Nephron (organoid): ENCODE measurements around the gene TEAD2.
"Not testable (repeated sequence)": the region's sequence is repeated elsewhere in the genome, so short reads cannot be mapped to it uniquely, and the experiment has no call there.

Source experiments
- H3K27ac Mint-ChIP-seq, 3 experiments: 2 replicates each; pipeline ENCODE4 v1.8.0; 2020; ENCODE audit warnings: mixed read lengths in 3 of 3, mild to moderate bottlenecking in 2 of 3, moderate library complexity in 1 of 3
- H3K27me3 Mint-ChIP-seq: 2 replicates; pipeline ENCODE4 v1.8.0; 2021; ENCODE audit warnings: low read depth, mild to moderate bottlenecking, moderate library complexity, mixed read lengths
- H3K36me3 Mint-ChIP-seq: 2 replicates; pipeline ENCODE4 v1.8.0; 2020; ENCODE audit warnings: low read depth, mixed read lengths
- H3K4me1 Mint-ChIP-seq: 2 replicates; pipeline ENCODE4 v1.8.0; 2020; ENCODE audit warnings: mixed read lengths
- H3K4me3 Mint-ChIP-seq, 3 experiments: 2 replicates each; pipeline ENCODE4 v1.8.0; 2020; ENCODE audit warnings: mild to moderate bottlenecking in 3 of 3, mixed read lengths in 3 of 3, moderate library complexity in 2 of 3
- H3K9me3 Mint-ChIP-seq: 2 replicates; pipeline ENCODE4 v1.8.0; 2020; ENCODE audit warnings: mixed read lengths
- CTCF ChIP-seq, 3 experiments: fragments of 200-600 bp; sonication (generic); IDR thresholded peaks; one replicate each; pipeline ENCODE4 v1.5.0; 2021; ENCODE audit warnings: antibody characterized with exemption in 3 of 3; ENCODE audit not compliant: unreplicated experiment in 3 of 3

Gene TEAD2

GRCh38 chr19:49378512-49378911 lies 16.3 kb upstream of the TEAD2 start:
- Mint-ChIP-seq H3K27me3 (peaks cover 11% of the 10 kb centered on the region), H3K36me3 (peaks cover 3% of the 10 kb centered on the region), H3K4me1 (peaks cover 4% of the 10 kb centered on the region), H3K27ac (peak overlapping the region in 2 of 3 experiments; percentile 7 to 25), H3K4me3 (no peak overlapping the region), H3K9me3 (peaks cover 15% of the 10 kb centered on the region)
- TF ChIP-seq CTCF (IDR thresholded peaks at IDR 0.05; ENCODE audit: unreplicated experiment in 3 of 3): no peak

GRCh38 chr19:49374665-49375434 lies 12.6 kb upstream of the TEAD2 start:
- H3K27me3 Mint-ChIP-seq: peaks cover 11% of the 10 kb centered on the region
- H3K27ac Mint-ChIP-seq: no peak overlapping the region
- H3K4me1 Mint-ChIP-seq: peaks cover 4% of the 10 kb centered on the region
- peaks cover 5% of the 10 kb centered on the region for H3K9me3 Mint-ChIP-seq
- H3K4me3 Mint-ChIP-seq: no peak overlapping the region
- no peak for TF ChIP-seq CTCF (IDR thresholded peaks at IDR 0.05; ENCODE audit: unreplicated experiment in 3 of 3)
- H3K36me3 Mint-ChIP-seq: no peaks in the 10 kb centered on the region

- H3K4me1 Mint-ChIP-seq, H3K27ac Mint-ChIP-seq, H3K4me3 Mint-ChIP-seq, H3K36me3 Mint-ChIP-seq: not testable (repeated sequence)
- Mint-ChIP-seq H3K27me3 (peaks cover 11% of the 10 kb centered on the region), H3K9me3 (peaks cover 10% of the 10 kb centered on the region)
Observed at GRCh38 chr19:49373174-49373573, 11.0 kb upstream of the TEAD2 start.

GRCh38 chr19:49371184-49371583 lies 9.0 kb upstream of the TEAD2 start:
- TF ChIP-seq CTCF (IDR thresholded peaks at IDR 0.05; ENCODE audit: unreplicated experiment in 3 of 3): no peak
- H3K9me3 Mint-ChIP-seq: peaks cover 10% of the 10 kb centered on the region
- peaks cover 3% of the 10 kb centered on the region for H3K36me3 Mint-ChIP-seq
- peaks cover 9% of the 10 kb centered on the region for H3K27me3 Mint-ChIP-seq
- H3K27ac Mint-ChIP-seq: no peak overlapping the region
- no peaks in the 10 kb centered on the region for H3K4me1 Mint-ChIP-seq
- H3K4me3 Mint-ChIP-seq: no peak overlapping the region

GRCh38 chr19:49368711-49369358 lies 6.6 kb upstream of the TEAD2 start:
- no peak for TF ChIP-seq CTCF (IDR thresholded peaks at IDR 0.05; ENCODE audit: unreplicated experiment in 3 of 3)
- no peaks in the 10 kb centered on the region for H3K4me1 Mint-ChIP-seq
- peaks cover 3% of the 10 kb centered on the region for H3K36me3 Mint-ChIP-seq
- H3K9me3 Mint-ChIP-seq: peaks cover 8% of the 10 kb centered on the region
- H3K27ac Mint-ChIP-seq: no peak overlapping the region
- H3K4me3 Mint-ChIP-seq: no peak overlapping the region
- peaks cover 5% of the 10 kb centered on the region for H3K27me3 Mint-ChIP-seq

- no peak for TF ChIP-seq CTCF (IDR thresholded peaks at IDR 0.05; ENCODE audit: unreplicated experiment in 3 of 3)
Observed at GRCh38 chr19:49366110-49366509, 3.9 kb upstream of the TEAD2 start.

More at GRCh38 chr19:49366110-49366509, 3.9 kb upstream of the TEAD2 start:
- H3K9me3 Mint-ChIP-seq: peaks cover 8% of the 10 kb centered on the region
- H3K4me1 Mint-ChIP-seq: no peaks in the 10 kb centered on the region
- peak overlapping the region in 1 of 3 experiments; percentile 14 for H3K4me3 Mint-ChIP-seq
- no peak overlapping the region for H3K27ac Mint-ChIP-seq
- H3K27me3 Mint-ChIP-seq: peaks cover 7% of the 10 kb centered on the region
- peaks cover 3% of the 10 kb centered on the region for H3K36me3 Mint-ChIP-seq
